ENCODE results near the gene TCF23. TPM values are rescaled to one million over a fixed set of nuclear protein-coding genes. Genes with fewer than 3 reads are reported as not detected.

Gene TCF23
- total RNA-seq, 2 donors from 2014 or later, result not detected

- TF ChIP-seq, protein P1, sequence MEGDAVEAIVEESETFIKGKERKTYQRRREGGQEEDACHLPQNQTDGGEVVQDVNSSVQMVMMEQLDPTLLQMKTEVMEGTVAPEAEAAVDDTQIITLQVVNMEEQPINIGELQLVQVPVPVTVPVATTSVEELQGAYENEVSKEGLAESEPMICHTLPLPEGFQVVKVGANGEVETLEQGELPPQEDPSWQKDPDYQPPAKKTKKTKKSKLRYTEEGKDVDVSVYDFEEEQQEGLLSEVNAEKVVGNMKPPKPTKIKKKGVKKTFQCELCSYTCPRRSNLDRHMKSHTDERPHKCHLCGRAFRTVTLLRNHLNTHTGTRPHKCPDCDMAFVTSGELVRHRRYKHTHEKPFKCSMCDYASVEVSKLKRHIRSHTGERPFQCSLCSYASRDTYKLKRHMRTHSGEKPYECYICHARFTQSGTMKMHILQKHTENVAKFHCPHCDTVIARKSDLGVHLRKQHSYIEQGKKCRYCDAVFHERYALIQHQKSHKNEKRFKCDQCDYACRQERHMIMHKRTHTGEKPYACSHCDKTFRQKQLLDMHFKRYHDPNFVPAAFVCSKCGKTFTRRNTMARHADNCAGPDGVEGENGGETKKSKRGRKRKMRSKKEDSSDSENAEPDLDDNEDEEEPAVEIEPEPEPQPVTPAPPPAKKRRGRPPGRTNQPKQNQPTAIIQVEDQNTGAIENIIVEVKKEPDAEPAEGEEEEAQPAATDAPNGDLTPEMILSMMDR (IDR thresholded peaks at IDR 0.05), result no peak
- H3K27ac ChIP-seq, result no peak overlapping the region
These were observed 17.4 kb upstream of the TCF23 start for GRCh38 chr2:27131429-27131828.

GRCh38 chr2:27133195-27133875 lies 15.5 kb upstream of the TCF23 start:
- Histone ChIP-seq H3K27ac (peak overlapping the region in 1 of 2 donors; percentile 2), H3K36me3 (peaks cover 19% of the 10 kb centered on the region), H3K4me3 (peak overlapping the region; percentile 89), H3K9me3 (no peaks in the 10 kb centered on the region), H3K4me1 (ENCODE audit: control insufficient read depth in 1 of 2, low read depth in 2 of 2) (peaks cover 8 to 19% of the 10 kb centered on the region in 2 donors), H3K27me3 (replicated peaks; ENCODE audit: insufficient read depth) (no peaks in the 10 kb centered on the region)
- TF ChIP-seq, protein P1 (IDR thresholded peaks at IDR 0.05), result no peak
- ATAC-seq (ENCODE audit: insufficient number of reproducible peaks, low FRiP score, low read depth), result no peak
- no peak for DNase-seq (ENCODE audit: low spot score)

More at GRCh38 chr2:27131429-27131828, 17.4 kb upstream of the TCF23 start:
- H3K9me3 ChIP-seq, result no peaks in the 10 kb centered on the region
- no peaks in the 10 kb centered on the region for H3K27me3 ChIP-seq (replicated peaks; ENCODE audit: insufficient read depth)
- DNase-seq (ENCODE audit: low spot score) (no peak), ATAC-seq (ENCODE audit: insufficient number of reproducible peaks, low FRiP score, low read depth) (no peak)
- H3K4me1 ChIP-seq (ENCODE audit: control insufficient read depth in 1 of 2, low read depth in 2 of 2), result peaks cover 8 to 19% of the 10 kb centered on the region in 2 donors
- no peak overlapping the region for H3K4me3 ChIP-seq
- H3K36me3 ChIP-seq, result peaks cover 19% of the 10 kb centered on the region

DNA sequence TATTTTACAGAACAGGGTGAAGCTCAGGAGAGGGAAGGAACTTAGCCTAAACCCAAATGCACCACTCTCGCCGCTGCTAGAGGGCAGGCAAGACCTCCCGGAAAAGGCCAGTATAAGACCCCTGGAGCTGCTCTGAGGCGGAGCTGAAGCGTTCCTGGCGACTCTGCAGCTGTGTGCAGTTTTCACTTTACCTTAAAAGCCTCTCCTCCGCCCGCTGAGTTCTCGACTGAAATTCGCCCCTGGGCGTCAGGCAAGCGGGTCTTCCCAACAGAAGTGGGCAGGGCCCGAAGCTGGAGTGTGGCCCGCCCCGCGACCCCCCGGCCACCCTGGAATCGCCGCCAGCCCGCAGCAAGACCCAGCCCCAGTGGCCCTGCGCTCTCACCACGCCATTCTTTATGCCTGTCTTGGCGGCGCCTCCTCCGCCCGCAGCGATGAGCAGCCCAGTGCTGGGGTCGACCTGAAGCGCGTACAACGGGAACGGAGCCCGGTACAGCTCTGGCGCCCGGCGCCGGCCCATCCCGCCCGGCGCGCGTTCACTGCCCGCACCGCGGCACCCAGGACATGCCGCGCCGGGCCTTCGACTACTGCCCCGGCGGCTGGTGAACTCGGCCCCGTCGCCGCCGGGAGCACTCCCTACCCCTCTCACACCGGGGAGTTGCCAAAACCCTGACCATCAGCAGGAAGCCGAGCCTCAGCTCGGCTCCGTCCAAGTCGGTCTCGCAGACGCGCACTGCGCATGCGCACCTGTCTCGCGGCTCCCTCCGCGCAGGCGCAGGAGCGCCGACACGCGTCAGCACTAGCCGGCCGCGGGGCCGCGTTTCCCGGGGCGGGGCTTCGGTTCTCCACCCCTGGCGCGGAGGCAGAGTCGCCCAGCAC lies 14.7 kb upstream of the TCF23 start, which contains the start of gene PREB:
PREB (minus strand) TSS at position 732 of the 876 bp plus-strand sequence; CDS start at position 517, 215 bp downstream.
- TF ChIP-seq, protein P1 (IDR thresholded peaks at IDR 0.05), result no peak
- peaks cover 19% of the 10 kb centered on the region for H3K36me3 ChIP-seq
- H3K27me3 ChIP-seq (replicated peaks; ENCODE audit: insufficient read depth), result no peaks in the 10 kb centered on the region
- DNase-seq (ENCODE audit: low spot score) (peak; percentile 78), ATAC-seq (ENCODE audit: insufficient number of reproducible peaks, low FRiP score, low read depth) (peak; percentile 69)
- H3K4me3 ChIP-seq, result peak within 1 kb of the TSS; percentile 89
- peak within 1 kb of the TSS; percentile 78 to 80 for H3K27ac ChIP-seq
- no peaks in the 10 kb centered on the region for H3K9me3 ChIP-seq
- peaks cover 8 to 19% of the 10 kb centered on the region in 2 donors for H3K4me1 ChIP-seq (ENCODE audit: control insufficient read depth in 1 of 2, low read depth in 2 of 2)

DNA sequence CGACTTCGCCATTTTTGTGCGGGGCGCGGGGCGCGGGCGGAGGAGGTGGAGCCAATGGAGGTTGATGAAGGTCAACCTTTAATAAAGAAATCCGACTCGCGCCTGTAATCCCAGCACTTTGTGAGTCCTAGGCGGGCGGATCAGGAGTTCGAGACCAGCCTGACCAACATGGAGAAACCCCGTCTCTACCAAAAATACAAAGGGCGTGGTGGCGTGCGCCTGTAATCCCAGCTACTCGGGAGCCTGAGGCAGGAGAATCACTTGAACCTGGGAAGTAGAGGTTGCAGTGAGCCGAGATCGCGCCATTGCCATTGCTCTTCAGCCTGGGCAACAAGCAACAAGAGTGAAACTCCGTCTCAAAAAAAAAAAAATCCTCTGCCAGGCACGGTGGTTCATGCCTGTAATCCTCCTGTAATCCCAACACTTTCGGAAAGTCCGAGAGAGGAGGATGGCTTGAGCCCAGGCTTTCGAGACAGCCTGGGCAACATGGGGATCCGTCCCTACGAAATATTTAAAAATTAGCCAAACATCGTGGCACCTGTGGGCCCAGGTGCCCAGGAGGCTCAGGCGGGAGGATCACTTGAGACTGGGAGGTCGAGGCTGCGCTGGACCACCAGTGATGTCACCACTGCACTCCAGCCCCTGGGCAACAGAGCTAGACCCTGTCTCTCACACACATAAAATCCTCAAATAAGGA lies 13.9 kb upstream of the TCF23 start:
- Histone ChIP-seq H3K27me3 (replicated peaks; ENCODE audit: insufficient read depth) (no peaks in the 10 kb centered on the region), H3K27ac (no peak overlapping the region), H3K36me3 (peaks cover 19% of the 10 kb centered on the region), H3K4me3 (peak overlapping the region; percentile 89), H3K9me3 (no peaks in the 10 kb centered on the region), H3K4me1 (ENCODE audit: control insufficient read depth in 1 of 2, low read depth in 2 of 2) (peaks cover 8 to 19% of the 10 kb centered on the region in 2 donors)
- no peak for ATAC-seq (ENCODE audit: insufficient number of reproducible peaks, low FRiP score, low read depth)
- DNase-seq (ENCODE audit: low spot score), result no peak
- TF ChIP-seq, protein P1 (IDR thresholded peaks at IDR 0.05), result no peak

Measured in thoracic aorta (tissue), 2 donors.